Mesenchymal stem cell (in vitro differentiated cells and primary cell): ENCODE measurements around the gene SLC16A8.

Source experiments
- DNase-seq: peaks from one replicate; pipeline ENCODE4 v3.0.0-alpha.2; 2013
- H2AFZ ChIP-seq: one replicate; pipeline ENCODE4 v1.6.1; 2013; ENCODE audit warnings: low read depth, mild to moderate bottlenecking, control low read depth, inconsistent platforms, low read length, moderate library complexity
- H2AK5ac ChIP-seq: 2 replicates; pipeline ENCODE4 v1.6.1; 2013; ENCODE audit warnings: low read length, moderate library complexity, mild to moderate bottlenecking, inconsistent platforms; ENCODE audit not compliant: severe bottlenecking
- H2BK120ac ChIP-seq: one replicate; pipeline ENCODE4 v1.6.1; 2013; ENCODE audit warnings: low read depth, mild to moderate bottlenecking, inconsistent platforms, low read length, moderate library complexity
- H2BK12ac ChIP-seq, 2 experiments: one replicate each; pipeline ENCODE4 v1.6.1; 2013; ENCODE audit warnings: inconsistent platforms in 2 of 2, low read length in 2 of 2, mild to moderate bottlenecking in 2 of 2, moderate library complexity in 2 of 2, control low read depth in 1 of 2
- H2BK15ac ChIP-seq: one replicate; pipeline ENCODE4 v1.6.1; 2013; ENCODE audit warnings: mild to moderate bottlenecking, low read depth, inconsistent platforms; ENCODE audit not compliant: poor library complexity, severe bottlenecking
- H2BK5ac ChIP-seq: 2 replicates; pipeline ENCODE4 v1.6.1; 2013; ENCODE audit warnings: low read depth, mild to moderate bottlenecking, low read length, control low read depth, inconsistent platforms; ENCODE audit not compliant: poor library complexity, severe bottlenecking
- H3K14ac ChIP-seq, 2 experiments: one replicate each; pipeline ENCODE4 v1.6.1; 2013; ENCODE audit warnings: inconsistent platforms in 2 of 2, low read length in 2 of 2, control low read depth in 1 of 2, mild to moderate bottlenecking in 1 of 2, moderate library complexity in 1 of 2
- H3K18ac ChIP-seq, 2 experiments: one replicate each; pipeline ENCODE4 v1.6.1; 2013; ENCODE audit warnings: inconsistent platforms in 2 of 2, low read length in 2 of 2, control low read depth in 1 of 2, low read depth in 1 of 2, mild to moderate bottlenecking in 1 of 2
- H3K23ac ChIP-seq, 2 experiments: one replicate each; pipeline ENCODE4 v1.6.1; 2013; ENCODE audit warnings: inconsistent platforms in 2 of 2, low read length in 2 of 2, mild to moderate bottlenecking in 2 of 2, moderate library complexity in 2 of 2, control low read depth in 1 of 2
- H3K27ac ChIP-seq: 2 replicates; pipeline ENCODE4 v1.5.1; 2013; ENCODE audit warnings: mild to moderate bottlenecking, moderate library complexity, low read length, control low read depth, inconsistent platforms; ENCODE audit not compliant: poor library complexity, severe bottlenecking
- H3K27me3 ChIP-seq, 2 experiments: 2 replicates each; pipeline versions ENCODE4 v1.6.1 to v1.7.0; 2013; ENCODE audit warnings: low read length in 2 of 2, mild to moderate bottlenecking in 2 of 2, moderate library complexity in 2 of 2, control low read depth in 1 of 2, inconsistent platforms in 1 of 2; ENCODE audit not compliant: control insufficient read depth in 1 of 2, insufficient read depth in 1 of 2
- H3K36me3 ChIP-seq, 2 experiments: 2 replicates each; pipeline versions ENCODE4 v1.6.1 to v1.7.0; 2013; ENCODE audit warnings: low read length in 2 of 2, control low read depth in 1 of 2, inconsistent platforms in 1 of 2, low read depth in 1 of 2, mild to moderate bottlenecking in 1 of 2; ENCODE audit not compliant: insufficient read depth in 2 of 2, control insufficient read depth in 1 of 2
- H3K4ac ChIP-seq, 2 experiments: one replicate each; pipeline ENCODE4 v1.6.1; 2013; ENCODE audit warnings: inconsistent platforms in 2 of 2, low read length in 2 of 2, mild to moderate bottlenecking in 2 of 2, moderate library complexity in 2 of 2, control low read depth in 1 of 2, low read depth in 1 of 2
- H3K4me1 ChIP-seq: 2 replicates; pipeline ENCODE4 v1.6.1; 2013; ENCODE audit warnings: low read depth, low read length, control low read depth; ENCODE audit not compliant: control insufficient read depth, insufficient read depth
- H3K4me2 ChIP-seq: 2 replicates; pipeline ENCODE4 v1.6.1; 2013; ENCODE audit warnings: low read length, mild to moderate bottlenecking, inconsistent platforms; ENCODE audit not compliant: poor library complexity, severe bottlenecking
- H3K4me3 ChIP-seq, 2 experiments: 2 replicates each; pipeline versions ENCODE4 v1.5.1 to v1.7.0; 2013; ENCODE audit warnings: low read length in 2 of 2, mild to moderate bottlenecking in 2 of 2, control low read depth in 1 of 2, low read depth in 1 of 2; ENCODE audit not compliant: insufficient read depth in 1 of 2
- H3K79me1 ChIP-seq: replicated peaks from 2 replicates; pipeline ENCODE4 v1.6.1; 2013; ENCODE audit warnings: mild to moderate bottlenecking, control low read depth, low read length, inconsistent platforms; ENCODE audit not compliant: poor library complexity, severe bottlenecking
- H3K9ac ChIP-seq: 2 replicates; pipeline ENCODE4 v1.7.0; 2013; ENCODE audit warnings: mild to moderate bottlenecking, low read length, moderate library complexity
- H3K9me3 ChIP-seq: 2 replicates; pipeline ENCODE4 v1.7.0; 2013; ENCODE audit warnings: mild to moderate bottlenecking, low read length; ENCODE audit not compliant: control insufficient read depth
- H4K8ac ChIP-seq: one replicate; pipeline ENCODE4 v1.6.1; 2013; ENCODE audit warnings: inconsistent platforms, mild to moderate bottlenecking, low read length, moderate library complexity
- H4K91ac ChIP-seq: one replicate; pipeline ENCODE4 v1.6.1; 2013; ENCODE audit warnings: mild to moderate bottlenecking, low read length, inconsistent platforms
- WGBS: methylation state at CpG from one replicate; pipeline ENCODE4 v1.1.7; 2013; ENCODE audit warnings: mixed read lengths; 5-methylcytosine and 5-hydroxymethylcytosine counted together

SLC16A8 gene

DNA sequence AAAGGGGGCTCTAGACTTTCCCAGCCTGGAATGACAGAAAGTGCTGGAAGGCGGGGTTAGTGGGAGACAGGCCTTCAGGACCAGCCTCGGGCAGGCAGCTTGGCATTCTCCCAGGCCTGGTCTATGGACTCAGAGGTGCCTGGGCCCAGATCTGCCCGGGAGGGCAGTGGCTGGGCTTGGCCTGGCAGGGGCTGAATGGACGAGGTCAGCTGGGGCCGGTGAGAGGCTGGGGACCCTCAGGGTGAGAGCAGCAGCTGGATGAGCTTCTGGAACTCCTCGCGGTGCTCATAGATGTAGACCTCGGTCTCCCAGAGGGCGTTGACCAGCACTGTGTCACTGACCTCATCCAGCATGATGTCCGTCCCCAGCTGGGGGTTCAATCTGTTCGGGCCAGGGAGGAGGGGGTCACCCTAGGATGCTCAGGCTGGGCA is 28.0 kb upstream of the SLC16A8 start:
- Histone ChIP-seq H4K91ac (no peak overlapping the region), H2AK5ac (peak overlapping the region; percentile 78), H3K27me3 (peaks cover 0 to 10% of the 10 kb centered on the region in 2 experiments), H3K9ac (no peak overlapping the region), H4K8ac (no peak overlapping the region), H3K4me2 (no peak overlapping the region), H3K27ac (no peak overlapping the region), H3K4me3 (no peak overlapping the region), H2BK12ac (no peak overlapping the region), H2BK120ac (no peak overlapping the region), H3K23ac (no peak overlapping the region), H3K9me3 (no peaks in the 10 kb centered on the region), H3K14ac (no peak overlapping the region), H3K36me3 (peaks cover 0 to 24% of the 10 kb centered on the region in 2 experiments), H3K79me1 (no peaks in the 10 kb centered on the region), H2AFZ (no peak overlapping the region), H3K4me1 (peaks cover 25% of the 10 kb centered on the region), H3K18ac (no peak overlapping the region), H3K4ac (no peak overlapping the region), H2BK5ac (no peak overlapping the region), H2BK15ac (no peak overlapping the region)
- no peak for DNase-seq
- 86% methylated on average over 11 of the region's 11 CpGs for WGBS

DNA sequence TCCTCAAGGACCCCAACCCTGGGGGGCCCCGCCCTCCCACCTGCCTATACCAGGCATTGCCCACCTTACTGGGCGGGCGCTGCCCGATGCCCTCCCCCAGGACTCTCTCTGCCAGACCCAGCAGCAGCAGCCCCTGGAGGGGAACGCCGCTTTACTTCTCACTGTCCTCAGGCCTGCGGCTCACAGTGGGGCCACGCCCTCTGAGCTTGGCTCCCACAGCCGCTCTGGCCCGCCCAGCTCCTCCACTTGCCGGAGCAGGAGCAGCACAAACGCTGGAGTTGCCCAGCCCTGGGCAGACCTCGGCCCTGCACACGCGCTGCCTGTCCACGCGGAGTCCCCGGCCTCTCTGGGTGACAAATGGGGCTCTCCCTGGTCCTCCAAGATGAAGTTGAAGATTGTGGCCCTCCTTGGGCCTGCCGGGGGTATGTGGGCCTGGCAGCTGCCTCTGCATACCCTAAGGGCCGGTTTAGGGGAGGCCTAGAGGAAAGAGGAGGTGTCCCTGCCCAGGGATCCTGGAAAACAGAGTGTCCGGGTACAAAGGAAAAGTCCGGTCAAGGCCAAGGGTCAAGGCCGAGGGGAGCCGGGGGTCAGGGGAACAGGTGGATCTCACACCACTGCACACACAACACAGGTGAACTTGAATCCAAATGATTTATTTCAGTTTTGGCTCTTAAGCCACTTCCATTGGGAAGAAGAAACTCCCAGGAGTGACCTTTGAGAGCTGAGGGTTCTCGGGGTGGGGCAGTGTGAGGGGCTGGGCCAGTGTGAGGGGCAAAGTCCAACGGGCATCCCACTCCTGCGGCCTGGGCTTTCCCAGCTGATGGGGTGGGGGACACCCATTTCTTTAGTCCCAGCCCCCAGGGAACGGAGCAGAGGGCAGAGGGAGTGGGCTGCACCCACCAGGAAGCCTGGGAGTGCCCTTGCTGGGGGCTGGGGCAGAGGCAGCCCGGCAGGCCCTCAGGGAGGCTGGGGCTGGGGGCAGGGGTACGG is 27.2 kb upstream of the SLC16A8 start:
- no peak overlapping the region for H3K4me2 ChIP-seq
- no peak for DNase-seq
- WGBS = 74% methylated on average over 30 of the region's 30 CpGs
- peaks cover 0 to 10% of the 10 kb centered on the region in 2 experiments for H3K27me3 ChIP-seq
- peak overlapping the region; percentile 44 for H3K9ac ChIP-seq
- no peak overlapping the region for H3K14ac ChIP-seq
- peak overlapping the region; percentile 43 for H2AK5ac ChIP-seq
- peak overlapping the region; percentile 6 for H2BK15ac ChIP-seq
- H2BK120ac ChIP-seq = no peak overlapping the region
- H3K36me3 ChIP-seq = peaks cover 0 to 24% of the 10 kb centered on the region in 2 experiments
- no peak overlapping the region for H2BK12ac ChIP-seq
- H3K23ac ChIP-seq = no peak overlapping the region
- H2AFZ ChIP-seq = no peak overlapping the region
- no peaks in the 10 kb centered on the region for H3K79me1 ChIP-seq
- H3K4me1 ChIP-seq = peaks cover 25% of the 10 kb centered on the region
- H2BK5ac ChIP-seq = no peak overlapping the region
- no peak overlapping the region for H3K4ac ChIP-seq
- H3K18ac ChIP-seq = no peak overlapping the region
- no peak overlapping the region for H3K27ac ChIP-seq
- no peak overlapping the region for H3K4me3 ChIP-seq
- no peak overlapping the region for H4K8ac ChIP-seq
- no peak overlapping the region for H4K91ac ChIP-seq
- H3K9me3 ChIP-seq = no peaks in the 10 kb centered on the region

DNA sequence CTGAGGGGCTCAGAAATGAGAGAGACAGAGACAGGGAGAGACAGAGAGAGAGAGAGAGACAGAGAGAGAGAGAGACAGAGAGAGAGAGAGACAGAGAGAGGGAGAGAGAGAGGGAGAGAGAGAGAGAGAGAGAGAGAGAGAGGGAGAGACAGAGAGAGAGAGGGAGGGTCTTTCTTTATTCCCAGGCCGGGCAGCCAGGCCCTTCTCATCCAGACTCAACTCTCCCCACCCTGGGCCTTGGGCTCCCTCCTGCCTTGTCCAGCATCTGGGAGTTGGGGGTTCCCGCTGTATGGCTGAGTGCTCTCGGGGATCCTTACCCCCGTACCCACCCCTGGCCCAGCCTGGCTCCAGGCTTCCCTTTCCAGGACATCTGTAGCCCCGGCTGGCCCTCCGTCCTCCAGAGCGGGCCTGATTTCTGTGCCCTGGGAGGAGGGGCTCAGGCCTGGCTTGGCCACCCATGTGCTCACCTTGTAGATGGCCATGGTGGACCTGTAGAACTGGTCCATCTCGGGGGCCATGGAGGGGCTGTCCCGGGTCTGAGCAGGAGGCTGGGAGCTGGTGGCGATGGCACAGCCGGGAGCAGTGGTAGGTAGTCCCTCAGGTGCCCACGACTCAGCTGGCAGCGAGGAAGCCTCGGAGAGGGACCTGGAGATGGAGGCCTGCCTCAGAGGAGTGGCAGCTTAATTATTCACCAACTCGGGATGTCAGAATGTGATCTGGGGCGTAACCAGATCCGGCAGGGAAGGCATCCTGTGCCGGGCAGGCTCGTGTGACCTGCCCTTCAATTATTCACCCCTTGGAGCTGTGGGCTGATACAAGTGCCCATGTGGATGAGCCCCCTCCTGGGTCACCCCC is 26.3 kb upstream of the SLC16A8 start, which contains the start of gene BAIAP2L2:
Gene BAIAP2L2, minus strand, starts transcription at position 677 of the 855 bp plus-strand sequence. Its CDS starts 159 bp downstream, at position 518.
- no peak within 1 kb of the TSS for H2BK120ac ChIP-seq
- H2AFZ ChIP-seq = no peak within 1 kb of the TSS
- no peak within 1 kb of the TSS for H2BK5ac ChIP-seq
- H2BK15ac ChIP-seq = peak within 1 kb of the TSS; percentile 6
- no peak within 1 kb of the TSS for H3K23ac ChIP-seq
- no peak within 1 kb of the TSS for H4K8ac ChIP-seq
- no peak within 1 kb of the TSS for H3K4me3 ChIP-seq
- no peaks in the 10 kb centered on the region for H3K79me1 ChIP-seq
- no peak within 1 kb of the TSS for H3K14ac ChIP-seq
- H3K9ac ChIP-seq = peak within 1 kb of the TSS; percentile 44
- H4K91ac ChIP-seq = no peak within 1 kb of the TSS
- no peak within 1 kb of the TSS for H3K4me2 ChIP-seq
- H2BK12ac ChIP-seq = no peak within 1 kb of the TSS
- no peak within 1 kb of the TSS for H3K4ac ChIP-seq
- H3K9me3 ChIP-seq = no peaks in the 10 kb centered on the region
- peak within 1 kb of the TSS; percentile 74 for H2AK5ac ChIP-seq
- H3K4me1 ChIP-seq = peaks cover 25% of the 10 kb centered on the region
- WGBS = 82% methylated on average over 19 of the region's 19 CpGs
- peaks cover 0 to 24% of the 10 kb centered on the region in 2 experiments for H3K36me3 ChIP-seq
- no peak within 1 kb of the TSS for H3K18ac ChIP-seq
- no peak within 1 kb of the TSS for H3K27ac ChIP-seq
- DNase-seq = no peak
- H3K27me3 ChIP-seq = peaks cover 0 to 10% of the 10 kb centered on the region in 2 experiments
